ENCODE measurements around the gene RNF169.
A peak's percentile ranks its signal among the peaks of the same experiment; 100 is the strongest.

RNF169 gene

DNA sequence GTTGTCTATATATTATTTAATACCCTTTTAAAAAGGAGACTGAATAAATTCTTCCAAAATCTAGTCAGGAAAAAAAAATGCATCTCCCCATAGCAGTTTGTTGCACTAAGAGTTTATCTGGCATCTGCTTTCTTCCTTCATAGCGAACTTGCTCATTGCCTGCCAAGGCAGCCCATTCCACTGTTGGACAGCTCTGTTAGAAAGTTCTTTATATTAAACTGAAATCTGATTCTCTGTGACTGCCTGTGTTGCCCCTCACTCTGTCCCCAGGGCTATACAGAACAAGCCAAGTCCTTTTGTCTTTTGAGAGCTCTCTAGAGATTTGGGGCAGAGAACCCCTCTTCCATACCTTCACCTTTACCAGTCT is 14.1 kb upstream of the RNF169 start:
- TF ChIP-seq EZH2 (optimal IDR thresholded peaks at IDR 0.05; ENCODE audit: low read depth, low read length) (no peak), EZH2phosphoT487 (IDR thresholded peaks at IDR 0.05; ENCODE audit: low read length) (no peak)
- TF ChIP-seq, protein P1, sequence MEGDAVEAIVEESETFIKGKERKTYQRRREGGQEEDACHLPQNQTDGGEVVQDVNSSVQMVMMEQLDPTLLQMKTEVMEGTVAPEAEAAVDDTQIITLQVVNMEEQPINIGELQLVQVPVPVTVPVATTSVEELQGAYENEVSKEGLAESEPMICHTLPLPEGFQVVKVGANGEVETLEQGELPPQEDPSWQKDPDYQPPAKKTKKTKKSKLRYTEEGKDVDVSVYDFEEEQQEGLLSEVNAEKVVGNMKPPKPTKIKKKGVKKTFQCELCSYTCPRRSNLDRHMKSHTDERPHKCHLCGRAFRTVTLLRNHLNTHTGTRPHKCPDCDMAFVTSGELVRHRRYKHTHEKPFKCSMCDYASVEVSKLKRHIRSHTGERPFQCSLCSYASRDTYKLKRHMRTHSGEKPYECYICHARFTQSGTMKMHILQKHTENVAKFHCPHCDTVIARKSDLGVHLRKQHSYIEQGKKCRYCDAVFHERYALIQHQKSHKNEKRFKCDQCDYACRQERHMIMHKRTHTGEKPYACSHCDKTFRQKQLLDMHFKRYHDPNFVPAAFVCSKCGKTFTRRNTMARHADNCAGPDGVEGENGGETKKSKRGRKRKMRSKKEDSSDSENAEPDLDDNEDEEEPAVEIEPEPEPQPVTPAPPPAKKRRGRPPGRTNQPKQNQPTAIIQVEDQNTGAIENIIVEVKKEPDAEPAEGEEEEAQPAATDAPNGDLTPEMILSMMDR (IDR thresholded peaks at IDR 0.05; ENCODE audit: low read length) = no peak
- Histone ChIP-seq H3K9me3 (replicated peaks; ENCODE audit: insufficient read depth, low read length) (no peaks in the 10 kb centered on the region), H3K9me2 (replicated peaks; ENCODE audit: insufficient read depth, low read length) (no peaks in the 10 kb centered on the region), H3K4me2 (ENCODE audit: low read depth, low read length) (no peak overlapping the region), H3K79me2 (ENCODE audit: low read length) (no peaks in the 10 kb centered on the region), H3K27ac (ENCODE audit: low read length) (no peak overlapping the region), H2AFZ (ENCODE audit: low read length) (no peak overlapping the region), H4K20me1 (ENCODE audit: insufficient read depth, low read length) (no peaks in the 10 kb centered on the region), H3K9ac (ENCODE audit: low read length) (no peak overlapping the region), H3K4me1 (ENCODE audit: low read length) (no peaks in the 10 kb centered on the region), H3K27me3 (replicated peaks; ENCODE audit: insufficient read depth, low read length) (peaks cover 26% of the 10 kb centered on the region), H3K4me3 (ENCODE audit: low read length) (no peak overlapping the region), H3K36me3 (replicated peaks; ENCODE audit: insufficient read depth, low read length) (no peaks in the 10 kb centered on the region), H3F3A (ENCODE audit: insufficient read depth, low read length) (no peaks in the 10 kb centered on the region)
- DNase-seq = no peak

GRCh38 chr11:74735365-74735928 is 13.2 kb upstream of the RNF169 start:
- Histone ChIP-seq H3K9me2 (replicated peaks; ENCODE audit: insufficient read depth, low read length) (no peaks in the 10 kb centered on the region), H3K36me3 (replicated peaks; ENCODE audit: insufficient read depth, low read length) (no peaks in the 10 kb centered on the region), H3K9me3 (replicated peaks; ENCODE audit: insufficient read depth, low read length) (no peaks in the 10 kb centered on the region), H3K27ac (ENCODE audit: low read length) (no peak overlapping the region), H3K9ac (ENCODE audit: low read length) (no peak overlapping the region), H3K79me2 (ENCODE audit: low read length) (no peaks in the 10 kb centered on the region), H3K4me2 (ENCODE audit: low read depth, low read length) (no peak overlapping the region), H3K4me1 (ENCODE audit: low read length) (no peaks in the 10 kb centered on the region), H2AFZ (ENCODE audit: low read length) (no peak overlapping the region), H3K27me3 (replicated peaks; ENCODE audit: insufficient read depth, low read length) (peaks cover 17% of the 10 kb centered on the region), H3K4me3 (ENCODE audit: low read length) (no peak overlapping the region), H3F3A (ENCODE audit: insufficient read depth, low read length) (no peaks in the 10 kb centered on the region), H4K20me1 (ENCODE audit: insufficient read depth, low read length) (no peaks in the 10 kb centered on the region)
- no peak for DNase-seq
- TF ChIP-seq, protein P1 (IDR thresholded peaks at IDR 0.05; ENCODE audit: low read length) = no peak
- TF ChIP-seq EZH2 (optimal IDR thresholded peaks at IDR 0.05; ENCODE audit: low read depth, low read length) = no peak
- no peak for TF ChIP-seq EZH2phosphoT487 (IDR thresholded peaks at IDR 0.05; ENCODE audit: low read length)

DNA sequence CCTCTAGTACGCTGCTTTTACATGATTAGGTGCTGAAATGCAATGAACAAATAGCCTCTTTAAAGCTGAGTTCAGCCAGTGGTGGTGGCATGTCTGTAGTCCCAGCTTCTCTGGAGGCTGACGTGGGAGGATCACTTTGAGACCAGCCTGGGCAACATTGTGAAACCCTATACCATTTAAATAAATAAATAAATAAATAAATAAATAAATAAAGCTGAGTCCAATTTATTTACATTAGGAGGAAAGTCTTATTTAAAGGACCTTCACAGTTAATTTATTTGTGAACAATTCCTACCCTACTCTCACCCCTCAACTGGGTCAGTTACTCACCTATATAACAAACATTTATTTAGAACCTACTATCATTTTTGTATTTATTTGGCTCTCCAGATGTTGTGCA is 12.6 kb upstream of the RNF169 start:
- Histone ChIP-seq H3K36me3 (replicated peaks; ENCODE audit: insufficient read depth, low read length) (no peaks in the 10 kb centered on the region), H2AFZ (ENCODE audit: low read length) (no peak overlapping the region), H3K4me3 (ENCODE audit: low read length) (no peak overlapping the region), H3K27ac (ENCODE audit: low read length) (no peak overlapping the region), H3K27me3 (replicated peaks; ENCODE audit: insufficient read depth, low read length) (peaks cover 12% of the 10 kb centered on the region), H3K4me1 (ENCODE audit: low read length) (no peaks in the 10 kb centered on the region), H3K79me2 (ENCODE audit: low read length) (no peaks in the 10 kb centered on the region), H3K9ac (ENCODE audit: low read length) (no peak overlapping the region), H3K9me2 (replicated peaks; ENCODE audit: insufficient read depth, low read length) (no peaks in the 10 kb centered on the region), H3K9me3 (replicated peaks; ENCODE audit: insufficient read depth, low read length) (no peaks in the 10 kb centered on the region), H3F3A (ENCODE audit: insufficient read depth, low read length) (no peaks in the 10 kb centered on the region), H4K20me1 (ENCODE audit: insufficient read depth, low read length) (no peaks in the 10 kb centered on the region), H3K4me2 (ENCODE audit: low read depth, low read length) (no peak overlapping the region)
- DNase-seq = no peak
- TF ChIP-seq EZH2 (optimal IDR thresholded peaks at IDR 0.05; ENCODE audit: low read depth, low read length) = no peak

- H3K4me3 ChIP-seq (ENCODE audit: low read length) = no peak overlapping the region
- no peaks in the 10 kb centered on the region for H3K4me1 ChIP-seq (ENCODE audit: low read length)
- no peak overlapping the region for H3K27ac ChIP-seq (ENCODE audit: low read length)
- no peaks in the 10 kb centered on the region for H3K79me2 ChIP-seq (ENCODE audit: low read length)
- DNase-seq = peak; percentile 31
- TF ChIP-seq, protein P1 (IDR thresholded peaks at IDR 0.05; ENCODE audit: low read length) = peak; percentile 94
- TF ChIP-seq EZH2 (optimal IDR thresholded peaks at IDR 0.05; ENCODE audit: low read depth, low read length) = no peak
- no peaks in the 10 kb centered on the region for H3K27me3 ChIP-seq (replicated peaks; ENCODE audit: insufficient read depth, low read length)
- no peaks in the 10 kb centered on the region for H3F3A ChIP-seq (ENCODE audit: insufficient read depth, low read length)
- H3K9me3 ChIP-seq (replicated peaks; ENCODE audit: insufficient read depth, low read length) = no peaks in the 10 kb centered on the region
- H3K4me2 ChIP-seq (ENCODE audit: low read depth, low read length) = no peak overlapping the region
- no peaks in the 10 kb centered on the region for H3K36me3 ChIP-seq (replicated peaks; ENCODE audit: insufficient read depth, low read length)
- H3K9me2 ChIP-seq (replicated peaks; ENCODE audit: insufficient read depth, low read length) = no peaks in the 10 kb centered on the region
- no peaks in the 10 kb centered on the region for H4K20me1 ChIP-seq (ENCODE audit: insufficient read depth, low read length)
- H2AFZ ChIP-seq (ENCODE audit: low read length) = no peak overlapping the region
- no peak overlapping the region for H3K9ac ChIP-seq (ENCODE audit: low read length)
These were observed 8.9 kb upstream of the RNF169 start for GRCh38 chr11:74739546-74740270.

Data from MM.1S (cell line).